Inflammatory macrophage treated with lipopolysaccharide for 4 hours (primary cell): ENCODE results near the gene RGS3.
"Not testable (repeated sequence)": the region's sequence is repeated elsewhere in the genome, so short reads cannot be mapped to it uniquely, and the experiment has no call there.

Experiments
- DNase-seq: peaks from one replicate; pipeline ENCODE4 v3.0.0-alpha.2; 2020

RGS3 gene

DNA sequence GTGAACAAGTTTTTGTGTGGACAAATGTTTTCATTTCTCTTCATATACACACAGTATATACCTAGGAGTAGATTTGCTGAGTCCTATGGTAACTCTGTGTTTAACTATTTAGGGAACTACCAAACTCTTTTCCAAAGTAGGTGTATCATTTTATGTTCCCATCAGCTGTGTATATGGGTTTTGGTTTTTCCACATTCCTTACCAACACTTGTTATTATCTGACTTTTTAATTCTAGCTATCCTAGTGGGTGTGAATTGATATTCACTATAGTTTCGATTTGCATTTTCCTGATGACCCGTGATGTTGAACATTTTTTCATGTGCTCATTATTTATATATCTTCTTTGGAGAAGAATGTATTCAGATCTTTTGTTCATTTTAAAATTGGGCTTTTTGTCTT lies 3.7 kb downstream of the RGS3 start:
- DNase-seq, result no peak

- DNase-seq, result no peak
These were observed 5.4 kb downstream of the RGS3 start for GRCh38 chr9:113468716-113469448.

- no peak for DNase-seq
These were observed 7.6 kb downstream of the RGS3 start for GRCh38 chr9:113471143-113471542.

GRCh38 chr9:113471566-113471965 lies 8.0 kb downstream of the RGS3 start:
- no peak for DNase-seq

GRCh38 chr9:113472199-113472598 lies 8.7 kb downstream of the RGS3 start:
- no peak for DNase-seq

- no peak for DNase-seq
These were observed 11.0 kb downstream of the RGS3 start for GRCh38 chr9:113474360-113475028.

DNA sequence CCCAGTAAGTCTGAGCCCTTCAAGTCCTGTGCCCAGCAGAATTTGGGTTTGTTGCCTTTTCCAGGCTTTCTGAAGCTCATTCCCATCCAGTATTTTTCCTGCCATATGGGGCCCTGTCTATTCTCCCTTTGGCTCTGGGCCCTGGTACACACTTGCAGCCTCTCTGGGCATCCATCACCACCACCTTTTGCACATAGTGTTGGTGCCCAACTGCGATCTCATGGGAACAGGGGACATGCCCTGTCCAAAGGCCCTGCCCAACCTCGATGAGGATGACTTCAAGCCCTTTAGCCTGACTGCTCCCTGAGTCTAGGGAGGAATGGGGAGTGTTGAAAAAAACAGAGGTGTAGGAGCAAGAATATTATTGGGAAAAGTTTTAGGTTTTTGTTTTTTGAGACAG lies 11.5 kb downstream of the RGS3 start:
- no peak for DNase-seq

GRCh38 chr9:113475992-113476391 lies 12.5 kb downstream of the RGS3 start:
- no peak for DNase-seq

DNA sequence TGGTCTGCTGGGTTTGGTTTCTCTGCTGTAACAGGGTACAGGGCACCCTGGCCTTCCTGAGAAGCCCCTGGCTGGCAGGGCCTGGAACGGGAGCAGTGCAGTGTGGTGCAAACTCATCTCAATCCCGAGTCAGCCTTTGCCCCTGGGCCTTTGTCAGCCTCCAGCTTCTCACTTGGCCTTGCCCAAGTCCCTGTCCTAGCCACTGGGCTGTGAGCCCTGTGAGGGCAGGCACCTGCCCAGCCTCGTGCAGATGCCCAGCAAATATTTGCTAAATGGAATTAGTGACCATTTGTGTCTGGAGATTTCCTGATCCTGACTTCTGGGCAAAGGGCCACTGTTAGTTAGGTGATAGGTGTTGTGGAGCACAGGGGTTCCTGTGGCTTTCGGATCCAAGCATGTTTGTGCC lies 13.0 kb downstream of the RGS3 start:
- DNase-seq, result no peak

- no peak for DNase-seq
These were observed 13.5 kb downstream of the RGS3 start for GRCh38 chr9:113477058-113477457.

DNA sequence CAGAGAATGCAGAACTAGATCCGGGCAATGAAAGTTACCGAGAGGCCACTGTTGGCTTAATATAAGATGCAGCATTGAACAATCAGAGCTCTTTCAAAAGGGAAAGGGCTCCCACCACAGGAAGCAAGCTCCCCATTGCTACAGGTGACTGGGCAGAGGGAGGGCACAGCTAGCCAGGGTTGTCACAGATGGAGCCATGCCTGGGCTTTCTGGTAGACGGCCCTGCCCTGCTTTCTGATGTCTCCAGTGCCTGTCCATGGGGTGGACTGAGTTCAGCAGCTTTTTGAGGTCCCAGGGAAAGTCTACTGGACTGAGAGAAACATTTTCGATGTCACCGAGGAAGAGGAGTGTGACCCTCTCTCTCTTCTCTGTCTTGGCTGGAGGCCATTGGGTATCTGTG lies 14.1 kb downstream of the RGS3 start:
- no peak for DNase-seq

DNA sequence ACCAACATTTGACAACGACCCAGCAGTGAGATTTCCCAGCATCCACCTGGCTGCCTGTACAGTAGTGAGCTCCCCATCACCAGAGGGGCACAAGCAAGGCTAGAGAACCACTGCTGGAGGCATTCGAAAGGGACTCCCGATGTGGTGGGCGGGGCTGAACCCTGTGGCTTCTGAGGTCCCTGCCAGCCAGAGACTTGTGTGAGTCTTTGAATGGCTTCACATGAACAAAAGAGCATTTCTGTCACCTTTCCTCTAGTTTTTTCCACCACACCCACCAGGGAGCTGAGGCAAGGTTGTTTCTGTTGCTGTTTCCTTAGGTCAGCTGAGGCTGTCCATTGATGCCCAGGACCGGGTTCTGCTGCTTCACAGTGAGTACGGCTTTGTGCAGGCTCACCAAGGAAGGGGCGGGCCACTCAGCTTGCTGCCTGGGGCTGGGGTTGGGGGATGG lies 15.7 kb downstream of the RGS3 start:
- no peak for DNase-seq

GRCh38 chr9:113480612-113481011 lies 17.1 kb downstream of the RGS3 start:
- DNase-seq, result no peak

GRCh38 chr9:113481176-113481787 lies 17.8 kb downstream of the RGS3 start:
- DNase-seq, result no peak

DNA sequence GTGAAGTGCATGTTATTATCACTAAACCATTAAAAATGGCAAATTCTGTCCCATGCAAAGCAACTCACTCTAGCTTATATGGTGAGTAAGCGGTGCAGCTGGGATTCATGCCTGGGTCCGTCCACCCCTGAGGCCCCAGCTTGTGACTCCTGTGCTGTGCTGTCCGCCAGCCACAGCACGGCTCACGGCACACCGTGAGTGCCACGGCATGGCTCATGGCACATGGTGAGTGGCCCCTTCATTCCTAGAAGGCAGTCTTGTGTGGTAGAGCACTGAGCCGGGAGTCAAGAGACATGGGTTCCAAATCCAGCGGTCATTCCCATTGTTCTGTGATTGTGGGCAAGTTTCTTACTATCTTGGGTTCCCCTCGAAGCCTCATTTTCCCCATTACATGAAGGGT lies 18.8 kb downstream of the RGS3 start:
- no peak for DNase-seq

DNA sequence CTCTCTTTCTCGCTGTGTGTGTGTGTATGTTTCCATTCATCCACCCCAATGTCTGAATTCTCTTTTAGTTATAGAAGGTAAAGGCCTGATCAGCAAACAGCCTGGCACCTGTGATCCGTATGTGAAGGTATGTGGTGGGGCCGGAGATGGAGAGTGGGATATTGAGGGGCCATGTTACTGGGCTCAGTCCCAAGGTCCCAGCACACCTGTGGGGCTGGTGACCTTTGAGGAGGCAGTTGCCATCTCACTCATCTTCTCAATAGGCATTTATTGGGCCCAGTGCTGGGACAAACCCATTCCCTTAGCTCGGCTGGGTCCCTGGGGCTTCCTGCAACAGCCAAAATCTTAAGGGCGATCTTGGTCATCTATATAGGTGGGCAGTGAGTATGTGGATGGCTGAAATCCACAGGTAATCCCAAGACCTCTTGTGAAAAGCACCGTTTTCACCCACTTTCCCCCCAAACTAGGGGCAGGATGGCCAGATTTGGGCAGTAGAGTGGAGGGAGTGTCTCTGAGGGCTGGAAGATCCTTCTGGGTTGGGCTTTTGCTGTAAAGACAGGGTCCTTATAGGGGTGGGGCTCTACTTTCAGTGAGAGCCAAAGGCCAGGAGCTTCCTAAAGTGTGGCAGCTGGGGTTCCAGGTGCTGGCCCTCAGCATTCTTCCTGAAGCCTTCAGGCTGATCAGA lies 19.6 kb downstream of the RGS3 start:
- DNase-seq, result no peak

GRCh38 chr9:113483676-113484257 lies 20.2 kb downstream of the RGS3 start:
- no peak for DNase-seq

GRCh38 chr9:113484258-113484730 lies 20.8 kb downstream of the RGS3 start:
- no peak for DNase-seq

GRCh38 chr9:113485761-113486115 lies 22.2 kb downstream of the RGS3 start:
- DNase-seq, result no peak

DNA sequence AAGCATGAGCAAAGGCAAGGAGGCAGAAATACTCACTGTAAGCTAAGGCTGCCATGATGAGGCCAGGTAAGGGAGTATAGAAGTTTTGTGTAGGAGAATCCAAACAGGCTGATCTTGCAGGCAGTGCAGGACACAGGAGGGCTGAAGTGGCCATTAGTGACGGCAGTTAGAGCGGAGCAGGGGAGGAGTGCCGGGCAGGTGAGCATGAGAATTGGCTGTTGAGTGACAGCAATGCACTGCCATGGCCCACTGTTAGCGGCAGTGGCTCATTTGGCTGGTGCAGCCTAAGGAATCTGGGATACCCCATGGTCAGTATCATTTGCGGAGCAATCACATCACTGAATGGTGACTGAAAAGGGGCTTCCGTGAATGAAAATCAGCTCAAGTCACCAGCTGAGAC lies 22.8 kb downstream of the RGS3 start:
- no peak for DNase-seq

GRCh38 chr9:113488071-113488470 lies 24.5 kb downstream of the RGS3 start:
- no peak for DNase-seq

DNA sequence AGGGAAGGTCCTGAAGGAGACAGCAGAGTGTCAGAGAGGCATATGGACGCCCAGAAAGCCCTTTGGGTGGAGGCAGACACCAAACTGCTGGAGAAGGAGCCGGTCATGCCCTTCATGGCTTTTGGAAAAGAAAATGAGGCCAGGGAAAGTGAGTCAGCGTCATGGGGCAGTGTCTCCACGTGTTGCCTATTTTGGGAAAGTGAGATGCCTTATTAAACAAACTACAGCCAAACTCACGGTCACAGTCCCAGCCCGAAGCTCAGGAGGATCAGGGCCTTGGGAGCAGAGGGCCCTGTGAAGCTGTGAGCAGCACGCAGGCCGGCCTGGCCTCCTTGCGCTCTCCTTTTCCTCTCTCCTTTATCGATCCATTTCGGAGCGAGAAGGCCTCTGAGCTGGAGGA lies 25.0 kb downstream of the RGS3 start:
- DNase-seq, result no peak

GRCh38 chr9:113491147-113491546 lies 27.6 kb downstream of the RGS3 start:
- DNase-seq, result not testable (repeated sequence)
